HCT116 (cell line): ENCODE data around the gene C16orf90. TPM values are rescaled to one million over a fixed set of nuclear protein-coding genes. Genes with fewer than 3 reads are reported as not detected.

Experiments
- ATAC-seq: fragments of 200-7000 bp; cut with Tn5 transposase; 2 replicates; pipeline ENCODE4 v1.9.1; 2020; ENCODE audit warnings: mild to moderate bottlenecking, moderate library complexity
- BruUV-seq: library from RNA; stranded (reverse); fragments of 400-500 nt; replicated peaks from 2 replicates; lab custom pipeline; 2021; lab: Mats Ljungman, UMichigan
- CTCF ChIA-PET: fragments of 300-600 bp; sonication (Branson Sonifier 250); formaldehyde crosslinking; loops from one replicate; lab custom pipeline; 2021; ENCODE audit warnings: antibody characterized with exemption; lab: Charles Lee
- POLR2A ChIA-PET: fragments of 300-600, 350-600 bp; sonication (Branson Sonifier 250); formaldehyde crosslinking; loops from one replicate; lab custom pipeline; 2021; ENCODE audit warnings: antibody characterized with exemption; lab: Charles Lee
- RAD21 ChIA-PET, 2 experiments: fragments of 300-600 bp; sonication (Branson Sonifier 250); formaldehyde crosslinking; loops; one replicate each; lab custom pipeline; 2023; ENCODE audit warnings: low total read pairs in 2 of 2; ENCODE audit not compliant: uncharacterized antibody in 2 of 2, unreplicated experiment in 2 of 2, low non-redundant PET in 1 of 2; lab: Charles Lee
- DNase-seq: peaks from one replicate; pipeline ENCODE4 v3.0.0-alpha.2; 2010; ENCODE audit warnings: low read depth, low spot score
- H2AFZ ChIP-seq: fragments of 200-600 bp; shearing (Covaris generic), sonication (generic); 2 replicates; pipeline ENCODE4 v1.6.1; 2017; ENCODE audit warnings: low read depth, mixed run types, mixed read lengths, antibody characterized with exemption, low read length; ENCODE audit not compliant: poor library complexity, severe bottlenecking
- H3K27ac ChIP-seq: 2 replicates; pipeline ENCODE4 v1.5.1; 2012; ENCODE audit warnings: low read depth, low read length
- H3K27me3 ChIP-seq: fragments of 200-600 bp; sonication (generic); 2 replicates; pipeline ENCODE4 v1.6.1; 2016; ENCODE audit warnings: mixed run types, low read length, mixed read lengths; ENCODE audit not compliant: insufficient read depth
- H3K36me3 ChIP-seq, 2 experiments: fragments of 200-500 bp in 1 of 2; fragments of 200-600 bp in 1 of 2; sonication (Bioruptor generic) in 1 of 2; sonication (generic) in 1 of 2; 2 replicates each; pipeline versions ENCODE4 v1.5.1 to v1.6.1; 2014 to 2016; ENCODE audit warnings: low read length in 2 of 2, inconsistent platforms in 1 of 2, mixed read lengths in 1 of 2, mixed run types in 1 of 2; ENCODE audit not compliant: insufficient read depth in 2 of 2, control insufficient read depth in 1 of 2
- H3K4me1 ChIP-seq, 2 experiments: fragments of 200-600 bp in 1 of 2; sonication (generic) in 1 of 2; 2 replicates each; pipeline versions ENCODE4 v1.5.1 to v1.6.1; 2012 to 2017; ENCODE audit warnings: low read length in 2 of 2, inconsistent platforms in 1 of 2, mild to moderate bottlenecking in 1 of 2, mixed read lengths in 1 of 2, mixed run types in 1 of 2, moderate library complexity in 1 of 2; ENCODE audit not compliant: insufficient read depth in 2 of 2, control insufficient read depth in 1 of 2
- H3K4me2 ChIP-seq: fragments of 200-600 bp; sonication (generic); 2 replicates; pipeline ENCODE4 v1.6.1; 2017; ENCODE audit warnings: mixed run types, low read length, mixed read lengths
- H3K4me3 ChIP-seq, 2 experiments: fragments of 200-600 bp in 1 of 2; sonication (generic) in 1 of 2; replicated peaks in 1 of 2; 2 replicates each; pipeline ENCODE4 v1.5.1; 2011 to 2016; ENCODE audit warnings: low read length in 2 of 2, control low read depth in 1 of 2, low read depth in 1 of 2, mild to moderate bottlenecking in 1 of 2, mixed read lengths in 1 of 2, mixed run types in 1 of 2
- H3K79me2 ChIP-seq: fragments of 200-600 bp; sonication (generic); 2 replicates; pipeline ENCODE4 v1.6.1; 2017; ENCODE audit warnings: mild to moderate bottlenecking, mixed run types, low read length, moderate library complexity, mixed read lengths; ENCODE audit not compliant: insufficient read depth
- H3K9ac ChIP-seq: fragments of 200-600 bp; sonication (generic); 2 replicates; pipeline ENCODE4 v1.6.1; 2016; ENCODE audit warnings: low read length, mixed read lengths
- H3K9me2 ChIP-seq: fragments of 200-600 bp; sonication (generic), shearing (Covaris generic); 2 replicates; pipeline ENCODE4 v1.6.1; 2017; ENCODE audit warnings: mixed run types, mild to moderate bottlenecking, moderate library complexity; ENCODE audit not compliant: insufficient read depth
- H3K9me3 ChIP-seq, 2 experiments: fragments of 200-500 bp in 1 of 2; fragments of 200-600 bp in 1 of 2; sonication (Bioruptor generic) in 1 of 2; sonication (generic) in 1 of 2; 2 replicates each; pipeline ENCODE4 v1.6.1; 2014 to 2017; ENCODE audit warnings: low read length in 2 of 2, mixed read lengths in 2 of 2, inconsistent platforms in 1 of 2, low read depth in 1 of 2, mild to moderate bottlenecking in 1 of 2, mixed run types in 1 of 2, moderate library complexity in 1 of 2; ENCODE audit not compliant: control insufficient read depth in 1 of 2, insufficient read depth in 1 of 2
- H4K20me1 ChIP-seq: fragments of 200-600 bp; sonication (generic), shearing (Covaris generic); 2 replicates; pipeline ENCODE4 v1.6.1; 2017; ENCODE audit warnings: mixed run types, mild to moderate bottlenecking, moderate library complexity; ENCODE audit not compliant: insufficient read depth
- CEBPB ChIP-seq: IDR thresholded peaks from 2 replicates; pipeline ENCODE4 v1.6.1; 2012; ENCODE audit warnings: low read depth
- EGR1 ChIP-seq: IDR thresholded peaks from 2 replicates; pipeline ENCODE4 v1.6.1; 2012; ENCODE audit warnings: low read depth
- EZH2 ChIP-seq: fragments of 200-600 bp; sonication (generic); IDR thresholded peaks from 2 replicates; pipeline ENCODE4 v1.6.1; 2017; ENCODE audit warnings: antibody characterized with exemption, mixed run types
- EZH2phosphoT487 ChIP-seq: fragments of 200-600 bp; IDR thresholded peaks from 2 replicates; pipeline ENCODE4 v1.6.1; 2018; ENCODE audit warnings: antibody characterized with exemption, borderline replicate concordance
- POLR2A ChIP-seq: IDR thresholded peaks from 2 replicates; pipeline ENCODE4 v1.7.0; 2011; ENCODE audit warnings: borderline replicate concordance; ENCODE audit not compliant: insufficient read depth, insufficient read length; ENCODE audit errors: extremely low read depth
- RAD21 ChIP-seq: IDR thresholded peaks from 2 replicates; pipeline ENCODE4 v1.6.1; 2012; ENCODE audit warnings: low read depth, mild to moderate bottlenecking
- SIN3A ChIP-seq: IDR thresholded peaks from 2 replicates; pipeline ENCODE4 v1.6.1; 2012; ENCODE audit warnings: low read depth
- SP1 ChIP-seq: IDR thresholded peaks from 2 replicates; pipeline ENCODE4 v1.6.1; 2012; ENCODE audit warnings: low read depth
- TCF7L2 ChIP-seq: IDR thresholded peaks from 2 replicates; pipeline ENCODE4 v1.7.0; 2011; ENCODE audit warnings: borderline replicate concordance, inconsistent platforms; ENCODE audit not compliant: insufficient read depth, insufficient read length; ENCODE audit errors: extremely low read depth
- intact Hi-C: fragments of 100-400 bp; cut with micrococcal nuclease; formaldehyde crosslinking; loops from 2 replicates; pipeline ENCODE4 v1.10.0; 2022
- total RNA-seq: library from RNA; stranded (reverse); gene quantifications from one replicate; pipeline ENCODE4 v1.2.1, GENCODE V29; 2021; ENCODE audit not compliant: unreplicated experiment
- TF ChIP-seq, protein P1 (sequence below): IDR thresholded peaks from 2 replicates; pipeline ENCODE4 v1.6.1; 2011; ENCODE audit warnings: mild to moderate bottlenecking, low read length, moderate library complexity; ENCODE audit not compliant: insufficient replicate concordance; ENCODE audit errors: extremely low read depth
- TF ChIP-seq, protein P2 (sequence below): IDR thresholded peaks from 2 replicates; pipeline ENCODE4 v1.6.1; 2012

The C16orf90 gene
- total RNA-seq, 1 experiment from 2014 or later, result not detected

DNA sequence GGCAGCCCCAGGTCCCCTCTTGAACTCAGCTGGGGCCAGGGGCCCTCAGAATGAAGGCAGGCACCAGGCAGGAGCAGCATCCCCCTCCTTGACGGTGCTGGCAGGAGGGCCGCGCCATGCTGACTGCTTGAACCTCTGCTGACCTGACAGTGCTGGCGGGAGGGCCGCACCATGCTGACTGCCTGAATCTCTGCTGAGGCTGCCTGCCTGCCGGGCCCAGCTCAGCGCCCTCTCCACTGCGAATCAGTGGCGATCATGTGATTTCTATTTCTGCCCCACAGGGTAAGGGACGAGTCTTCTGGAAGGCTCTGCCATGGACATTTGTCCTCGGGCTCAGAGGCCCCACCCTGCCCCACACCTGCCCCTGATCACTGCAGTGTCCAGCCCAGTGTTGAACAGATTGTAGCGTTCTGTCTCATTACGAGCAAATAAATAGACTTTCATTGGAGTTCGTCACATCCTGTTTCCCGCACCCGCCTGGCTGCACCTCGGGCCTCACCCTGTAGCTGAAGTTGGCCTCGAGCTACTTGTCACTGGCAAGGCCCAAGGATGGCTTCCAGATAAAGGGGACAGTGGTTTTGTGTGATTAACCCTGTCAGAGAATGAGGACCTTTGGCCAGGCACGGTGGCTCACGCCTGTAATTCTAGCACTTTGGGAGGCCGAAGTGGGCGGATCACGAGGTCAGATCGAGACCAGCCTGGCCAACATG, 8.6 kb downstream of the C16orf90 start:
- RAD21 ChIA-PET, result no interaction called here
- H3K36me3 ChIP-seq, result peaks cover 15 to 20% of the 10 kb centered on the region in 2 experiments; a peak in 3 of 4 replicates
- POLR2A ChIA-PET, result no interaction called here
- H3K9me3 ChIP-seq, result no peaks in the 10 kb centered on the region
- CTCF ChIA-PET, result no interaction called here
- no peaks in the 10 kb centered on the region for H3K9me2 ChIP-seq
- H3K4me1 ChIP-seq, result no peaks in the 10 kb centered on the region
- no TSS peak for BruUV-seq
- H4K20me1 ChIP-seq, result no peaks in the 10 kb centered on the region
- H3K4me2 ChIP-seq, result no peak overlapping the region
- ATAC-seq (no peak), DNase-seq (no peak)
- no peaks in the 10 kb centered on the region for H3K27me3 ChIP-seq
- no peak overlapping the region for H3K9ac ChIP-seq
- H3K27ac ChIP-seq, result no peak overlapping the region
- TF ChIP-seq EZH2phosphoT487 (no peak), RAD21 (no peak), EZH2 (no peak), TCF7L2 (no peak), POLR2A (no peak), SIN3A (no peak), EGR1 (no peak), SP1 (no peak), CEBPB (no peak)
- TF ChIP-seq, protein P1, sequence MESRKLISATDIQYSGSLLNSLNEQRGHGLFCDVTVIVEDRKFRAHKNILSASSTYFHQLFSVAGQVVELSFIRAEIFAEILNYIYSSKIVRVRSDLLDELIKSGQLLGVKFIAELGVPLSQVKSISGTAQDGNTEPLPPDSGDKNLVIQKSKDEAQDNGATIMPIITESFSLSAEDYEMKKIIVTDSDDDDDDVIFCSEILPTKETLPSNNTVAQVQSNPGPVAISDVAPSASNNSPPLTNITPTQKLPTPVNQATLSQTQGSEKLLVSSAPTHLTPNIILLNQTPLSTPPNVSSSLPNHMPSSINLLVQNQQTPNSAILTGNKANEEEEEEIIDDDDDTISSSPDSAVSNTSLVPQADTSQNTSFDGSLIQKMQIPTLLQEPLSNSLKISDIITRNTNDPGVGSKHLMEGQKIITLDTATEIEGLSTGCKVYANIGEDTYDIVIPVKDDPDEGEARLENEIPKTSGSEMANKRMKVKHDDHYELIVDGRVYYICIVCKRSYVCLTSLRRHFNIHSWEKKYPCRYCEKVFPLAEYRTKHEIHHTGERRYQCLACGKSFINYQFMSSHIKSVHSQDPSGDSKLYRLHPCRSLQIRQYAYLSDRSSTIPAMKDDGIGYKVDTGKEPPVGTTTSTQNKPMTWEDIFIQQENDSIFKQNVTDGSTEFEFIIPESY, result no peak
- TF ChIP-seq, protein P2, sequence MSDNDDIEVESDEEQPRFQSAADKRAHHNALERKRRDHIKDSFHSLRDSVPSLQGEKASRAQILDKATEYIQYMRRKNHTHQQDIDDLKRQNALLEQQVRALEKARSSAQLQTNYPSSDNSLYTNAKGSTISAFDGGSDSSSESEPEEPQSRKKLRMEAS, result no peak
- no peak overlapping the region for H3K4me3 ChIP-seq
- H2AFZ ChIP-seq, result no peak overlapping the region
- peaks cover 4% of the 10 kb centered on the region; the same call in 1 of the 2 replicates for H3K79me2 ChIP-seq
- intact Hi-C loops, result no loop called here
